ENCODE data around the gene HSPBAP1.
"Not testable (repeated sequence)": the region's sequence is repeated elsewhere in the genome, so short reads cannot be mapped to it uniquely, and the experiment has no call there.

The HSPBAP1 gene

GRCh38 chr3:122727294-122727693 lies 66.3 kb downstream of the HSPBAP1 start:
- no peak for TF ChIP-seq CTCF (IDR thresholded peaks at IDR 0.05; ENCODE audit: low read length, missing control alignments)
- DNase-seq (ENCODE audit: low read depth), result no peak
- no peak overlapping the region for H3K4me3 ChIP-seq (replicated peaks; ENCODE audit: low read depth, low read length)

DNA sequence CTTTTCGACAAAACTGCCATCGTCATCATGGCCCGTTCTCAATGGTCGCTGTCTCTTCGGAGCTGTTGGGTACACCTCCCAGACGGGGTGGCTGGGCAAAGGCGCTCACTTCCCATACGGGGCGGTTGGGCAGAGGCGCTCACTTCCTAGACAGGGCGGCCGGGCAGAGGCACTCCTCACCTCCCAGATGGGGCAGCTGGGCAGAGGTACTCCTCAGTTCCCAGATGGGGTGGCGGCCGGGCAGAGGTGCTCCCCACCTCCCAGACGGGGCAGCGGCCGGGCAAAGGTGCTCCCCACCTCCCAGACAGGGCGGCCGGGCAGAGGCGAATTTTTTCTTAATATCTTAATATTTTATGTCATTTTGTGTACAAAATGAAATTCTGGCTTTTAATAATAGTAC lies 68.5 kb downstream of the HSPBAP1 start:
- no peak for DNase-seq (ENCODE audit: low read depth)
- no peak overlapping the region for H3K4me3 ChIP-seq (replicated peaks; ENCODE audit: low read depth, low read length)
- no peak for TF ChIP-seq CTCF (IDR thresholded peaks at IDR 0.05; ENCODE audit: low read length, missing control alignments)

DNA sequence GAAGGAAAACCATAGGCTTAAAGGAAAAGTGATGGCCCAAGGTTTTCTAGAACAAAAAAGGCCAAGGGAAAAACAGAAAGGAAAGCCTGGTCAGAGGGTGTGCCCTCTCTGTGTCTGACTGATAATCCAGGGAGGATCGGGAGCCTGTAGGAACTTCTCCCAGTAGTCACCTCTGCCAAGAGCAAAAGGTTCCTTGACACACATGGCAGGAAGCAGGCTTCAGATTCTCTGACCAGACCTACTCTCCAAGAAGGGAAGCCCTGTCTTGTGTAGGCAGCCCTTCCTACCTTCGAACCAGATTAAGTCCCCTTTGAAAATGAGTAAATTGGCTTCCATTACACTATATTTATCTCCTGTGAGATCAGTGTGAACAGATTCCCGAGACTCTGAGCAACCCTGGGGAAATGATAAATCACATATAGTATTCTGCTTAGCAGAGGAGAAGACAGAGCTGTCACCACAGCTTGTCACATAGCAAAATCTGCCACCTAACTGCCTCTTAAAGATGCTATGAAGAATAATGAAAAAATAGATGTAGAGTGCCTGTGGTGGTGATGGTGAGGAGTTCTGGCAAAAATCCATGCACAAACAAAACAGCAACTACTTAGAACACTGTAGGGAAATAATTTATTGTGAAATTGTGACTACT lies 74.2 kb downstream of the HSPBAP1 start:
- no peak for DNase-seq (ENCODE audit: low read depth)
- no peak for TF ChIP-seq CTCF (IDR thresholded peaks at IDR 0.05; ENCODE audit: low read length, missing control alignments)
- no peak overlapping the region for H3K4me3 ChIP-seq (replicated peaks; ENCODE audit: low read depth, low read length)

GRCh38 chr3:122716667-122717066 lies 77.0 kb downstream of the HSPBAP1 start:
- H3K4me3 ChIP-seq (replicated peaks; ENCODE audit: low read depth, low read length), result no peak overlapping the region
- no peak for TF ChIP-seq CTCF (IDR thresholded peaks at IDR 0.05; ENCODE audit: low read length, missing control alignments)
- DNase-seq (ENCODE audit: low read depth), result no peak

DNA sequence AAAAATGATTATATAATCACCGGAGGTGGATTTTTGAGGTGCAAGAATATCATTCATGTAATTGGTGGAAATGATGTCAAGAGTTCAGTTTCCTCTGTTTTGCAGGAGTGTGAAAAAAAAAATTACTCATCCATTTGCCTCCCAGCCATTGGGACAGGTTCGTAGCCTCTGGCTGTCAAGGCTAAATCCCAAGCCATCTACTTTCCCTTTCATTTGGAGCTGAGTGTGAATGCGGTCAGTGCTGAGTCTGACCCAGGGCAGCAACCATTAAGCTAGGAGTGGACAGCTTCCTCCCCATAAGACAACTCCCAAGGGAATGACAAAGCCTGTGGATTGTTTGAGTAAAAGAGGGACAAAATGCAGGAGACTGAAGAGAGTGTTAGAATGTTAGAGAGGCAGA lies 79.4 kb downstream of the HSPBAP1 start:
- DNase-seq (ENCODE audit: low read depth), result no peak
- no peak overlapping the region for H3K4me3 ChIP-seq (replicated peaks; ENCODE audit: low read depth, low read length)
- TF ChIP-seq CTCF (IDR thresholded peaks at IDR 0.05; ENCODE audit: low read length, missing control alignments), result no peak

DNA sequence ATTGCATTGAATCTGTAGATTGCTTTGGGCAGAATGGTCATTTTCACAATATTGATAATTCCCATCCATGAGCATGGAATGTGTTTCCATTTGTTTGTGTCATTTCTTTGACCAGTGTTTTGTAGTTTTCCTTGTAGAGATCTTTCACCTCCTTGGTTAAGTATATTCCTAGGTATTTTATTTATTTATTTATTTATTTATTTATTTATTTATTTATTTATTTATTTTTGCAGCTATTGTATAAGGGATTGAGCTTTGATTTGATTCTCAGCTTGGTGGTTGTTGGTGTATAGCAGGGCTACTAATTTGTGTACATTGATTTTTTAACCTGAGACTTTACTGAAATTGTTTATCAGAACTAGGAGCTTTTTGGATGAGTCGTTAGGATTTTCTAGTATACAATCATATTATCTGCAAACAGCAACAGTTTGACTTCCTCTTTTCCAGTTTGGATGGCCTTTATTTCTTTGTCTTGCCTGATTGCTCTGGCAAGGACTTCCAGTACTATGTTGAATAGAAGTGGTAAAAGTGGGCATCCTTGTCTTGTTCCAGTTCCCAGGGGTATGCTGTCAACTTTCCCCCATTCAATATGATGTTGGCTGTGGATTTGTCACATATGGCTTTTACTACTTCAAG lies 82.9 kb downstream of the HSPBAP1 start:
- not testable (repeated sequence) for H3K4me3 ChIP-seq (replicated peaks; ENCODE audit: low read depth, low read length); DNase-seq (ENCODE audit: low read depth)

DNA sequence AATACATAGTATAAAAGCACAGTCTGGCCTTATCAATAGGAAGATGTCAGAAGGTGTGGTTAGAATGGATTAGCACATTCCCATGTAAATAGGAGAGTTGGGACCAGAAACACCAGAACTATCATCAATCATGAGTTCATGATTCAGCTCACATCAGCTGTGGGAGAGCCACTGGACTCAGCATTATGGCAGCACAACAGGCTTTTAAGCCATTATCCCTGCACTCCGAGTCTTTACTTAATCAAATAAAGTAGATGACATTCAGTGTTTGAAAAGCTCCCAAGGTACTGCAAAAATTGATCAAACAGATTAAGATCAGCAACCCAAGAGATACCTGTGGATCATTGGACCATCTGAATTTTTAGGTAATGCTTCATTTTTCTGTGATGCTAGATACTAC lies 88.3 kb downstream of the HSPBAP1 start:
- TF ChIP-seq CTCF (IDR thresholded peaks at IDR 0.05; ENCODE audit: low read length, missing control alignments), result no peak
- no peak overlapping the region for H3K4me3 ChIP-seq (replicated peaks; ENCODE audit: low read depth, low read length)
- DNase-seq (ENCODE audit: low read depth), result no peak

All from fibroblast of pulmonary artery (primary cell).